ENCODE results near the gene SCGB2B2. TPM values are rescaled to one million over a fixed set of nuclear protein-coding genes. Genes with fewer than 3 reads are reported as not detected.

The SCGB2B2 gene
- total and polyA plus RNA-seq, 7 donors: 0.49 to 1.7 (median 0.71) TPM; not detected in 2

DNA sequence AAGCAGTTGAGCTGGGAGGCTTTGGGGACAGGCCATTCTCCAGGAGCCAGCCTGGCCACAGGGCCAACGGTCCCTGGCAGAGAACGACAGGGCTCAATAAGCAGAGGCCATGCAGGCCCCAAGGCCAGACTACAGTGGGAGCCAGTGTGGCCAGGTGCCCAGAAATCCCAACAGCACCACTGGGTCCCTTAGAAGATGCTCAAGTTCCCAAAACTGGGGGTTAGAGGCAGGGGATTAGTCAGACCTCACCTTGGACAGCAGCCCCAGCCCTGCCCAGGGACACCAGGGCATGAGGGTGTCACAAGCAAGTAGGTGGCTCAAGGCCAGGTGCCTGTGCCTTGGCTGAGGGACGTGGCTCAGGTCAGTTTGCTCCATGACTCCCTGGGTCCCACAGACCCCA, 12.8 kb downstream of the SCGB2B2 start:
- no peak overlapping the region for H3K4me3 ChIP-seq
- no peaks in the 10 kb centered on the region for H3K9me3 ChIP-seq
- TF ChIP-seq, protein P1, sequence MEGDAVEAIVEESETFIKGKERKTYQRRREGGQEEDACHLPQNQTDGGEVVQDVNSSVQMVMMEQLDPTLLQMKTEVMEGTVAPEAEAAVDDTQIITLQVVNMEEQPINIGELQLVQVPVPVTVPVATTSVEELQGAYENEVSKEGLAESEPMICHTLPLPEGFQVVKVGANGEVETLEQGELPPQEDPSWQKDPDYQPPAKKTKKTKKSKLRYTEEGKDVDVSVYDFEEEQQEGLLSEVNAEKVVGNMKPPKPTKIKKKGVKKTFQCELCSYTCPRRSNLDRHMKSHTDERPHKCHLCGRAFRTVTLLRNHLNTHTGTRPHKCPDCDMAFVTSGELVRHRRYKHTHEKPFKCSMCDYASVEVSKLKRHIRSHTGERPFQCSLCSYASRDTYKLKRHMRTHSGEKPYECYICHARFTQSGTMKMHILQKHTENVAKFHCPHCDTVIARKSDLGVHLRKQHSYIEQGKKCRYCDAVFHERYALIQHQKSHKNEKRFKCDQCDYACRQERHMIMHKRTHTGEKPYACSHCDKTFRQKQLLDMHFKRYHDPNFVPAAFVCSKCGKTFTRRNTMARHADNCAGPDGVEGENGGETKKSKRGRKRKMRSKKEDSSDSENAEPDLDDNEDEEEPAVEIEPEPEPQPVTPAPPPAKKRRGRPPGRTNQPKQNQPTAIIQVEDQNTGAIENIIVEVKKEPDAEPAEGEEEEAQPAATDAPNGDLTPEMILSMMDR (IDR thresholded peaks at IDR 0.05): no peak
- TF ChIP-seq POLR2AphosphoS5 (IDR thresholded peaks at IDR 0.05) (no peak), POLR2A (IDR thresholded peaks at IDR 0.05) (no peak), EP300 (IDR thresholded peaks at IDR 0.05) (no peak)
- no peaks in the 10 kb centered on the region for H3K27me3 ChIP-seq
- 81 to 86% methylated on average over 3 of the region's 3 CpGs for WGBS, 2 donors
- H3K4me1 ChIP-seq: peaks cover 0 to 7% (median 3%) of the 10 kb centered on the region in 4 donors
- no peak for DNase-seq
- H3K36me3 ChIP-seq: no peaks in the 10 kb centered on the region
- intact Hi-C loops (cut with DNase I): no loop called here
- no peak overlapping the region for H3K27ac ChIP-seq

DNA sequence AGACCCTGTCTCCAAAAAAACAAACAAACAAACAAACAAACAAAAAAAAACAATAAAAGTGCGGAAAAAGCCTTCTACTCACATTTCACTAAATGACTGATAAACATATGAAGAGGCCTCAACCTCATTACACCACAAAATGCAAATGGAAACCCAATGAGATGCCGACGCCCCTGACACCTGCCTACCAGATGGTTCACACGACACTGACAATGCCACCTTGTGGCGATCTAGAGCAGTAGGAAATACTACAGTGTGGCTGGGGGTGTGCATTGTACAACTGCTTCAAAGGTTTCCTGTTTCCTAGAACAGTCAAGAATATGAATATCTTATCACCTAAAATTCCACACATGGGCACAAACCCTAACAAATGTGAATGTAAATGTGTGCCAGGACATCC, 14.0 kb downstream of the SCGB2B2 start:
- DNase-seq: no peak
- 42 to 54% methylated on average over 5 of the region's 5 CpGs for WGBS, 2 donors
- Histone ChIP-seq H3K36me3 (no peaks in the 10 kb centered on the region), H3K27ac (no peak overlapping the region), H3K27me3 (no peaks in the 10 kb centered on the region), H3K9me3 (no peaks in the 10 kb centered on the region), H3K4me3 (no peak overlapping the region), H3K4me1 (peaks cover 0 to 7% (median 3%) of the 10 kb centered on the region in 4 donors)
- TF ChIP-seq POLR2A (IDR thresholded peaks at IDR 0.05) (no peak), EP300 (IDR thresholded peaks at IDR 0.05) (no peak), POLR2AphosphoS5 (IDR thresholded peaks at IDR 0.05) (no peak)
- TF ChIP-seq, protein P1 (IDR thresholded peaks at IDR 0.05): no peak
- intact Hi-C loops (cut with DNase I): no loop called here

DNA sequence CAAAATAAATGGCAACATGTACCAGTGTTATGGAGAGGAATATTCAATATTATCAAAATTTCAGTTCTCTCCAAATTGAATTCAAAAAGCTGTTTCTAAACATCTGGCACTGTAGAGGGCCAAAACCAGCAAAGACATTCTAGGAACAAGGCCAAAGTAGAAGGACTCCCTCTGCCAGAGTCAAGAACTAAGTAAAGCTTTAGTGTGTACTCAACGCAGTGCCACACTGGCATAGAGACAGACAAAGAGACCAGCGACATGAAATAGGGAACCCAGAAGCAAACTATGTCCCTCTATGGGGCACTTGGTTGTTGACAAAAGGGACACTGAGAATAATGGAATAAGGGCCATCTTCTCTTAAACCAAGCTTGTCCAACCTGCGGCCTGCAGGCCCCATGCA, 15.6 kb downstream of the SCGB2B2 start:
- no peaks in the 10 kb centered on the region for H3K9me3 ChIP-seq
- H3K27ac ChIP-seq: no peak overlapping the region
- intact Hi-C loops (cut with DNase I): no loop called here
- H3K27me3 ChIP-seq: no peaks in the 10 kb centered on the region
- H3K36me3 ChIP-seq: no peaks in the 10 kb centered on the region
- DNase-seq: no peak
- no peaks in the 10 kb centered on the region for H3K4me1 ChIP-seq
- TF ChIP-seq, protein P1 (IDR thresholded peaks at IDR 0.05): no peak
- TF ChIP-seq EP300 (IDR thresholded peaks at IDR 0.05) (no peak), POLR2A (IDR thresholded peaks at IDR 0.05) (no peak), POLR2AphosphoS5 (IDR thresholded peaks at IDR 0.05) (no peak)
- 88 to 92% methylated on average over 3 of the region's 3 CpGs for WGBS, 2 donors
- H3K4me3 ChIP-seq: no peak overlapping the region

DNA sequence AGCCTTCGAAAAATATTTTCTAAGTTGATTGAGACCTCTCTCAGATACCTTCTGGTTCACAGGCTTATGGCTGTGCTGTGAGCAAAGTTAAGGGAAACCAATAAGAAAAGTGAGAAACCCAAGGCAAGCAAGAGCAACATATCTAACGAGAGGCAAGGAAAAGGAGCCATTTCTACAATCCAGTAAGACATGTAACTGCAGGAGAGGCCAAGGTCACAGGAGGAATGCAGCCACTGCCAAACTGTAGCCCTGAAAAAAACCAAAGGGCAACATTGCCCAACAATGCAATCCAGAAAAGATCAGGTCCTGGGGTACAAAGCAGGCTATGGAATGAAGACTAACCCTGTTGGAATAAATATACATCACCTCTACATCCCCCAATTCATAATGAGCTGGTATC, 21.3 kb downstream of the SCGB2B2 start:
- intact Hi-C loops (cut with DNase I): no loop called here
- no peaks in the 10 kb centered on the region for H3K36me3 ChIP-seq
- no peaks in the 10 kb centered on the region for H3K27me3 ChIP-seq
- H3K27ac ChIP-seq: no peak overlapping the region
- H3K4me1 ChIP-seq: no peaks in the 10 kb centered on the region
- 61 to 70% methylated on average over 2 of the region's 2 CpGs for WGBS, 2 donors
- no peak overlapping the region for H3K4me3 ChIP-seq
- peaks cover 0 to 3% (median 1%) of the 10 kb centered on the region in 4 donors for H3K9me3 ChIP-seq
- TF ChIP-seq EP300 (IDR thresholded peaks at IDR 0.05) (no peak), POLR2AphosphoS5 (IDR thresholded peaks at IDR 0.05) (no peak), POLR2A (IDR thresholded peaks at IDR 0.05) (no peak)
- TF ChIP-seq, protein P1 (IDR thresholded peaks at IDR 0.05): no peak
- DNase-seq: no peak

DNA sequence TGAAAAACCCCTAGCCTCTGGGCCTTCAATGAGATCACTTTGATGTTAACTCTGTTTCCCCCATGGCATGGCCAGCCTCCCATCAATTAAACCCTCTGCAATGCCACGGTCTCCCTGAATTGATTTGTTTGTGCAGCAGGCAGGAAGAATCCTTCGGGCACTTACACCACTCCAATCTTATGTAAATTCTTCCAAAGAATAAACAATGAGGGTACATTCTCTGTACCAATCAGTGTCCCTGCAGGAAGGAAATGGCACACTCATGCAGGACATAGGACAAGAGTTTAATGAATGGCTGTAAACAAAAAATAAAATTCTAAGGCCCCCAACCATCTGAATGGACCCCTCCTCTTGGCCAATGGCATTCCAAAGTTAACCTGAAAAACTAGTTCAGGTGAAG, 22.2 kb downstream of the SCGB2B2 start:
- no peak overlapping the region for H3K4me3 ChIP-seq
- no peak for DNase-seq
- 40 to 57% methylated on average over 2 of the region's 2 CpGs for WGBS, 2 donors
- no peaks in the 10 kb centered on the region for H3K36me3 ChIP-seq
- no peak overlapping the region for H3K27ac ChIP-seq
- no peaks in the 10 kb centered on the region for H3K4me1 ChIP-seq
- H3K9me3 ChIP-seq: peaks cover 0 to 3% (median 1%) of the 10 kb centered on the region in 4 donors
- intact Hi-C loops (cut with DNase I): no loop called here
- no peaks in the 10 kb centered on the region for H3K27me3 ChIP-seq
- TF ChIP-seq EP300 (IDR thresholded peaks at IDR 0.05) (no peak), POLR2A (IDR thresholded peaks at IDR 0.05) (no peak)
- TF ChIP-seq, protein P1 (IDR thresholded peaks at IDR 0.05): no peak

All from sigmoid colon (tissue), 7 donors.